Peyer's patch (tissue), 4 donors: ENCODE measurements around the gene ABCG8.

Experiments
- POLR2A ChIP-seq, 2 donors: fragments of 450-650 bp; IDR thresholded peaks; one replicate each; pipeline ENCODE4 v1.5.1; 2017; ENCODE audit warnings: antibody characterized with exemption in 2 of 2, mild to moderate bottlenecking in 2 of 2, moderate library complexity in 2 of 2
- TF ChIP-seq, protein P1 (sequence below), 6 experiments: fragments of 450-650 bp in 4 of 6; fragments of 200-600 bp in 2 of 6; sonication (generic) in 1 of 6; IDR thresholded peaks; one replicate each; pipeline ENCODE4 v1.5.1; 2017 to 2019; ENCODE audit warnings: antibody characterized with exemption in 6 of 6, mild to moderate bottlenecking in 3 of 6, moderate library complexity in 1 of 6

DNA sequence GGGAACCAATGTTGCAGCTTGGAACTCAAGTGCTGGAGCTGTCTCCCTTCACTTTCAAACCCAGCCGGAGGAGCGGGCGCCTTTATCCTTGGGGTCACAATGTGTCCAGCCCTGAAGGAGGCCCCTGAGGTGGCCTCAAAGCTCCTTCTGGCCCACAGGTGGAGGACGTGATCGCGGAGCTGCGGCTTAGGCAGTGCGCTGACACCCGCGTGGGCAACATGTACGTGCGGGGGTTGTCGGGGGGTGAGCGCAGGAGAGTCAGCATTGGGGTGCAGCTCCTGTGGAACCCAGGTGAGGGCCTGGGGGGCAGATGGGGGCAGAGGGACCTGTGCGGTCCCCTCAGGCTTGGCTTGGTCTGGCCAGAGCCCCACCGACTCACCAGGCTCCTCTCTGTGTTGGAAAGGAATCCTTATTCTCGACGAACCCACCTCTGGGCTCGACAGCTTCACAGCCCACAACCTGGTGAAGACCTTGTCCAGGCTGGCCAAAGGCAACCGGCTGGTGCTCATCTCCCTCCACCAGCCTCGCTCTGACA lies 13.5 kb downstream of the ABCG8 start:
- no peak for TF ChIP-seq POLR2A (IDR thresholded peaks at IDR 0.05)
- TF ChIP-seq, protein P1, sequence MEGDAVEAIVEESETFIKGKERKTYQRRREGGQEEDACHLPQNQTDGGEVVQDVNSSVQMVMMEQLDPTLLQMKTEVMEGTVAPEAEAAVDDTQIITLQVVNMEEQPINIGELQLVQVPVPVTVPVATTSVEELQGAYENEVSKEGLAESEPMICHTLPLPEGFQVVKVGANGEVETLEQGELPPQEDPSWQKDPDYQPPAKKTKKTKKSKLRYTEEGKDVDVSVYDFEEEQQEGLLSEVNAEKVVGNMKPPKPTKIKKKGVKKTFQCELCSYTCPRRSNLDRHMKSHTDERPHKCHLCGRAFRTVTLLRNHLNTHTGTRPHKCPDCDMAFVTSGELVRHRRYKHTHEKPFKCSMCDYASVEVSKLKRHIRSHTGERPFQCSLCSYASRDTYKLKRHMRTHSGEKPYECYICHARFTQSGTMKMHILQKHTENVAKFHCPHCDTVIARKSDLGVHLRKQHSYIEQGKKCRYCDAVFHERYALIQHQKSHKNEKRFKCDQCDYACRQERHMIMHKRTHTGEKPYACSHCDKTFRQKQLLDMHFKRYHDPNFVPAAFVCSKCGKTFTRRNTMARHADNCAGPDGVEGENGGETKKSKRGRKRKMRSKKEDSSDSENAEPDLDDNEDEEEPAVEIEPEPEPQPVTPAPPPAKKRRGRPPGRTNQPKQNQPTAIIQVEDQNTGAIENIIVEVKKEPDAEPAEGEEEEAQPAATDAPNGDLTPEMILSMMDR (IDR thresholded peaks at IDR 0.05) = no peak
